Urinary bladder (tissue), 4 donors: Measurements from ENCODE around the gene DENND4B. TPM values are rescaled to one million over a fixed set of nuclear protein-coding genes. Genes with fewer than 3 reads are reported as not detected.
A peak's percentile ranks its signal among the peaks of the same experiment; 100 is the strongest.
"Not testable (repeated sequence)": the region's sequence is repeated elsewhere in the genome, so short reads cannot be mapped to it uniquely, and the experiment has no call there.

Experiments
- DNase-seq: peaks from one replicate; pipeline ENCODE4 v3.0.0-alpha.2; 2015; ENCODE audit errors: extremely low spot score
- H3K27ac ChIP-seq: one replicate; pipeline ENCODE4 v1.5.1; 2013; ENCODE audit warnings: low read depth, mild to moderate bottlenecking, moderate library complexity
- H3K36me3 ChIP-seq: one replicate; pipeline ENCODE4 v1.6.1; 2013; ENCODE audit warnings: mild to moderate bottlenecking, moderate library complexity; ENCODE audit not compliant: insufficient read depth
- H3K4me1 ChIP-seq: one replicate; pipeline ENCODE4 v1.6.1; 2013; ENCODE audit warnings: mild to moderate bottlenecking, moderate library complexity; ENCODE audit not compliant: insufficient read depth
- H3K4me3 ChIP-seq: one replicate; pipeline ENCODE4 v1.5.1; 2013; ENCODE audit warnings: low read depth, low read length
- WGBS: extraction: QIAGEN DNeasy Blood & Tissue Kit; methylation state at CpG from one replicate; pipeline ENCODE4 v1.1.7; 2013; 5-methylcytosine and 5-hydroxymethylcytosine counted together
- polyA plus RNA-seq: library from polyadenylated mRNA; stranded (reverse); fragments of 200-250 nt; gene quantifications from one replicate; pipeline ENCODE4 v1.2.3, GENCODE V29; 2013
- total RNA-seq: library from RNA; depleted of rRNA; stranded (reverse); fragments of >200 nt; gene quantifications from one replicate; pipeline ENCODE4 v1.2.3, GENCODE V29; 2014
- donor health status: healthy with polysubstance abuse.
- donor health status: healthy.

The DENND4B gene
- 18.3 TPM for total RNA-seq
- polyA plus RNA-seq, result 25.1 TPM

- 10% methylated on average over 28 of the region's 28 CpGs for WGBS
- Histone ChIP-seq H3K36me3 (peaks cover 5% of the 10 kb centered on the region), H3K4me3 (peak within 1 kb of the TSS; percentile 94), H3K4me1 (no peaks in the 10 kb centered on the region), H3K27ac (peak within 1 kb of the TSS; percentile 93)
- no peak for DNase-seq
Observed at GRCh38 chr1:153946622-153947241, at the start of gene DENND4B. TSS of gene DENND4B (minus strand) at chr1:153946718. CDS start at chr1:153944374, 2,344 bp downstream.

GRCh38 chr1:153995640-153996039 lies 49.1 kb upstream of the DENND4B start:
- peaks cover 4% of the 10 kb centered on the region for H3K36me3 ChIP-seq
- H3K27ac ChIP-seq, result no peak overlapping the region
- H3K4me3 ChIP-seq, result no peak overlapping the region
- DNase-seq, result no peak
- WGBS, result 79% methylated on average over 11 of the region's 11 CpGs
- peaks cover 2% of the 10 kb centered on the region for H3K4me1 ChIP-seq

GRCh38 chr1:153995202-153995601 lies 48.7 kb upstream of the DENND4B start:
- H3K36me3 ChIP-seq, result peaks cover 4% of the 10 kb centered on the region
- WGBS, result 43% methylated on average over 3 of the region's 3 CpGs
- no peak for DNase-seq
- H3K27ac ChIP-seq, result no peak overlapping the region
- peaks cover 2% of the 10 kb centered on the region for H3K4me1 ChIP-seq
- no peak overlapping the region for H3K4me3 ChIP-seq

- WGBS, result 91% methylated on average over 2 of the region's 2 CpGs
- peak overlapping the region; percentile 84 for H3K4me3 ChIP-seq
- DNase-seq, result no peak
- H3K36me3 ChIP-seq, result peaks cover 4% of the 10 kb centered on the region
- peaks cover 2% of the 10 kb centered on the region for H3K4me1 ChIP-seq
- H3K27ac ChIP-seq, result peak overlapping the region; percentile 23
Observed at GRCh38 chr1:153991806-153992205, 45.3 kb upstream of the DENND4B start.

GRCh38 chr1:153991151-153991630 lies 44.7 kb upstream of the DENND4B start:
- Histone ChIP-seq H3K4me3 (peak overlapping the region; percentile 84), H3K27ac (peak overlapping the region; percentile 97), H3K36me3 (peaks cover 4% of the 10 kb centered on the region), H3K4me1 (peaks cover 2% of the 10 kb centered on the region)
- no peak for DNase-seq
- 8% methylated on average over 9 of the region's 9 CpGs for WGBS

GRCh38 chr1:153990468-153991150 lies 44.1 kb upstream of the DENND4B start, which contains the start of gene RPS27:
TSS of gene RPS27 (plus strand) at chr1:153990762. CDS start at chr1:153990797, 35 bp downstream.
- Histone ChIP-seq H3K27ac (peak within 1 kb of the TSS; percentile 97), H3K36me3 (peaks cover 4% of the 10 kb centered on the region), H3K4me1 (peaks cover 2% of the 10 kb centered on the region), H3K4me3 (peak within 1 kb of the TSS; percentile 84)
- DNase-seq, result peak; percentile 98
- WGBS, result under 1% methylated on average over 36 of the region's 36 CpGs

GRCh38 chr1:153987621-153988020 lies 41.1 kb upstream of the DENND4B start:
- 92% methylated on average over 8 of the region's 8 CpGs for WGBS
- Histone ChIP-seq H3K4me1 (peaks cover 2% of the 10 kb centered on the region), H3K27ac (no peak overlapping the region), H3K4me3 (no peak overlapping the region), H3K36me3 (no peaks in the 10 kb centered on the region)
- DNase-seq, result no peak

GRCh38 chr1:153985941-153986761 lies 39.6 kb upstream of the DENND4B start, which contains the start of gene RAB13:
TSS of gene RAB13 (minus strand) at chr1:153986339. CDS start at chr1:153986236, 103 bp downstream.
- WGBS, result 2% methylated on average over 30 of the region's 32 CpGs
- H3K36me3 ChIP-seq, result no peaks in the 10 kb centered on the region
- H3K4me3 ChIP-seq, result peak within 1 kb of the TSS; percentile 47
- H3K27ac ChIP-seq, result peak within 1 kb of the TSS; percentile 78
- H3K4me1 ChIP-seq, result no peaks in the 10 kb centered on the region
- DNase-seq, result peak; percentile 60

GRCh38 chr1:153985341-153985912 lies 38.9 kb upstream of the DENND4B start:
- Histone ChIP-seq H3K4me3 (peak overlapping the region; percentile 47), H3K36me3 (no peaks in the 10 kb centered on the region), H3K27ac (peak overlapping the region; percentile 63), H3K4me1 (no peaks in the 10 kb centered on the region)
- DNase-seq, result no peak
- WGBS, result 7% methylated on average over 7 of the region's 7 CpGs

GRCh38 chr1:153984123-153984894 lies 37.8 kb upstream of the DENND4B start:
- 49% methylated on average over 6 of the region's 6 CpGs for WGBS
- Histone ChIP-seq H3K4me1 (no peaks in the 10 kb centered on the region), H3K36me3 (no peaks in the 10 kb centered on the region), H3K27ac (no peak overlapping the region), H3K4me3 (no peak overlapping the region)
- DNase-seq, result no peak

- 90% methylated on average over 2 of the region's 2 CpGs for WGBS
- not testable (repeated sequence) for H3K4me1 ChIP-seq, H3K4me3 ChIP-seq, H3K27ac ChIP-seq, DNase-seq, H3K36me3 ChIP-seq
Observed at GRCh38 chr1:153981735-153982134, 35.2 kb upstream of the DENND4B start.

- H3K27ac ChIP-seq, DNase-seq, H3K4me1 ChIP-seq, H3K36me3 ChIP-seq, H3K4me3 ChIP-seq: not testable (repeated sequence)
- 90% methylated on average over 12 of the region's 12 CpGs for WGBS
Observed at GRCh38 chr1:153979091-153979490, 32.6 kb upstream of the DENND4B start.
